Measurements from ENCODE around the gene AXL. TPM values are rescaled to one million over a fixed set of nuclear protein-coding genes. Genes with fewer than 3 reads are reported as not detected.
"Not testable (repeated sequence)": the region's sequence is repeated elsewhere in the genome, so short reads cannot be mapped to it uniquely, and the experiment has no call there.

AXL gene
- total RNA-seq, 1 experiment from 2014 or later: 0.03 TPM

DNA sequence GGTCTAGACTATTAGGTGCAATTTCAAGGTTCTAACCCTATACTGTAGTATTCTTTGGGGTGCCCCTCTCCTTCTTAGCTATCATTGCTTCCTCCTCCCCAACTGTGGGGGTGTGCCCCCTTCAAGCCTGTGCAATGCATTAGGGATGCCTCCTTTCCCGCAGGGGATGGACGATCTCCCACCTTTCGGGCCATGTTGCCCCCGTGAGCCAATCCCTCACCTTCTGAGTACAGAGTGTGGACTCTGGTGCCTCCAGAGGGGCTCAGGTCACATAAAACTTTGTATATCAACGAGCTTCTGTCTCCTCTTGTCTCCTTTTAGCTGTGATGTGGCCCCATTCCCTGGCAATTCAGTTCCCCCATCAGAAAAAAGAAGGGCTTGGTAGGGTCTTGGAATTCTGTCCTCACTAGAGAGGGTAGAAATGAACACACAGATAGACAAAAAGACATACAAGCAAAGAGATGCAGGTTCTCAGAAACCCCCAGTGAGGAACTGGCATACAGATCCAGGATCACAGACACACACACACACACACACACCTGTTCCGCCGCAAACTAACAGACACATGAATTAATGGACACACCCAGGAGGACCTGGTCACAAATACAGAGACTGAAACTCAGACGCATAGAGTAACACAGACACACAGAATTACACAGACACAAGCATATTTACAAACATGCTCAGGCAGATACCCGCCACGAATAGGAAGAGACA is 42.6 kb downstream of the AXL start:
- in situ Hi-C loops (cut with HindIII; ENCODE audit: low pct_unique_long_range_greater_than_20kb, low sequenced_read_pairs): no loop called here
- DNase-seq (ENCODE audit: low read depth, low spot score): no peak

GRCh38 chr19:41263042-41263849 is 44.2 kb downstream of the AXL start:
- peak; percentile 37 for DNase-seq (ENCODE audit: low read depth, low spot score)
- in situ Hi-C loops (cut with HindIII; ENCODE audit: low pct_unique_long_range_greater_than_20kb, low sequenced_read_pairs): no loop called here

DNA sequence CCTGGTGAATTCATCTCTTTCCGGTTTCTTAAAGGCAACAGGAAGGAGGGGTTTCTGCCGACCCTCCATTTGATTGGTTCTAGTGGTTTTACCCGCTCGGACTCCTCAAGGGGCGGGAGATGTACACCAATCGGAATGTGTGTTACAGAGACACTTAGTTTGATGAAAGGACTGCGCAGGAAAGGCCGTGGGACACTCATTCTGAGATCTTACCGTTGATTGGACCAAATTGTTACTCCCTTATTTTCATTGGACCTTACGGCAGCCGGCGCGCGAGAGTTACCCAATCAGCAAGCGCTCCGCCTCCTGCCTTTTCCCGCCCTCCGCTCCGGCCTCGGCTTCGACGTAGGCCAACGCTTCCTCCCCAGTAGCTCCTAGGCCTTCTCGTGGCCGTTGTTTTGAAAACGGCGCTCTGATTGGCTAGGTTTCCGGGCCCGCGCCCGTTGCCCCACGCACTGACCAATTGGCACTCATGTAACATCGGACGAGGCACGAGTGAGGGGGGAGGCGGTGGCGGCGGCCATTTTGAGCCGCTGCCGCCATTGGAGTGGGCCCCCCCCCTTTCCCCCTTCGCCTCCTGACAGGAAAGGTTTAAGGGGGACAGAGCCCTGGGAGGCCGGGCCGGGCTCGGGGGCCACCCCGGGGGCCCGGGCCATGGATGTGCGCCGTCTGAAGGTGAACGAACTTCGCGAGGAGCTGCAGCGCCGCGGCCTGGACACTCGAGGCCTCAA is 45.0 kb downstream of the AXL start, which contains the start of gene HNRNPUL1:
Gene HNRNPUL1, plus strand, starts transcription at position 523 of the 731 bp plus-strand sequence. Its CDS starts 132 bp downstream, at position 655.
- peak; percentile 100 for DNase-seq (ENCODE audit: low read depth, low spot score)
- in situ Hi-C loops (cut with HindIII; ENCODE audit: low pct_unique_long_range_greater_than_20kb, low sequenced_read_pairs): no loop called here

GRCh38 chr19:41264581-41265394 is 45.8 kb downstream of the AXL start:
- in situ Hi-C loops (cut with HindIII; ENCODE audit: low pct_unique_long_range_greater_than_20kb, low sequenced_read_pairs): no loop called here
- peak; percentile 28 for DNase-seq (ENCODE audit: low read depth, low spot score)

DNA sequence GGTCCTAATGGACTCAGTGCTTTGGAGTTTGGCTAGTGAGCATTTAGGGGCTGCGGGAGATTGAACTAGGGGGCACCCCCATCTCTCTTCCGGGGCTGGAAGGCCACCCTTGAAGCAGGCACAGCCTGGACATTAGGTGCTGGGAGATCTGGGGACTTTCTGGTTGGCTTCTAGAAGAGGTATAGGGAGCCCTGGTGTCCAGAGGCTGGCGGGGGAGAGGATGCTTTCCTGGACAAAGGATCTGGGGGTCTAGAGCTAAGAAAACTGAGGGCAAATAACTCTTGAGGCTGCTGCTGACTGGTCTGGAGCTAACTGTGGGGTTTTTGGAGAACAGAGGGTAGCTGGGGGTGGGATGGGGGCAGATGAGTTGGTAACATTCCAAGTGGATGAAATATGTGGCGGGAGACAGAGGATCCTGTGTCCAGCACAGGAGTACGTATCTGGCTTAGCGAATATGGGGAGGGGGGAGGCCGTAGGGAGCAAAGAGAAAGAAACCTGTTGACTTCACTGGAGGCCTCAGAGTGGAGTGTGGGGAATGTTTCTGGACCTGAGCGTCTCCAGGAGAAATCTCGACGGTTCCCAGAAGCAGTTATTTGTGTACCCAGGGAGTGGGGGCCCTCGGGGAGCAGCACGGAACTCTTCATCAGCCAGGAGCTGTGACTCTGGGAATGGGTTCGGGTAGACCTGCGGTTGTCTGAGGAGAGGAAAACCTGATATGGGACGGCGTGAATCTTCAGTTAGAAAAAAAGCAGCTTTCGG is 46.6 kb downstream of the AXL start:
- in situ Hi-C loops (cut with HindIII; ENCODE audit: low pct_unique_long_range_greater_than_20kb, low sequenced_read_pairs): no loop called here

DNA sequence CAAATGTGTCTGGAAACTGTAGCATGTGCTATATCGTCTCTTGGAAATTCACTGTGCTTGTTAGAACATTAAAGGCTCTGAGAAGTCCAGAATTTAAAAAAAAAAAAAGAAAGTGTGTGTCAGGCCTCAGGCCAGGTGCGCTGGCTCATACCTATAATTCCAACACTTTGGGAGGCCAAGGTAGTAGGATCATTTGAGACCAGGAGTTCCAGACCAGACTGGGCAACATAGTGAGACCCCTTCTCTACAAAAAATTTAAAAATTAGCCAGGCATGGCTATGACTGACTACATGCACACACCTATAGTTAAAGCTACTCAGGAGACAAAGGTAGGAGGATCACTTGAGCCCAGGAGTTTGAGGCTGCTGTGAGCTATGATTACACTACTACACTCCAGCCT is 50.0 kb downstream of the AXL start:
- no peak for DNase-seq (ENCODE audit: low read depth, low spot score)
- in situ Hi-C loops (cut with HindIII; ENCODE audit: low pct_unique_long_range_greater_than_20kb, low sequenced_read_pairs): no loop called here

More for the DNA sequence above, 46.6 kb downstream of the AXL start:
- DNase-seq (ENCODE audit: low read depth, low spot score): peak; percentile 29

DNA sequence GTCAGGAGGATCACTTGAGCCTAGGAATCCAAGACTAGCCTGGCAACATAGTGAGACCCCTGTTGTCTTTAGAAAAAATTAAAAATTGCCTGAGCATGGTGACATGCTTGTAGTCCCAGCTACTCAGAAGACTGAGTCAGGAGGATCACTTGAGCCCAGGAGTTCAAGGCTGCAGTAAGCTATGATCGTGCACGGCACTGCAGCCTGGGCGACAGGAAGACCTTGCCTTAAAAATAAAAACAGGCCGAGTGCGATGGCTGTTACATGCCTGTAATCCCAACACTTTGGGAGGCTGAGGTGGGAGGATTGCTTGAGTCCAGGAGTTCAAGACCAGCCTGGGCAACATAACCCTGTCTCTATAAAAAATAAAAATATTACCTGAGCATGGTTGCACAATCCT is 50.5 kb downstream of the AXL start:
- in situ Hi-C loops (cut with HindIII; ENCODE audit: low pct_unique_long_range_greater_than_20kb, low sequenced_read_pairs): no loop called here
- no peak for DNase-seq (ENCODE audit: low read depth, low spot score)

DNA sequence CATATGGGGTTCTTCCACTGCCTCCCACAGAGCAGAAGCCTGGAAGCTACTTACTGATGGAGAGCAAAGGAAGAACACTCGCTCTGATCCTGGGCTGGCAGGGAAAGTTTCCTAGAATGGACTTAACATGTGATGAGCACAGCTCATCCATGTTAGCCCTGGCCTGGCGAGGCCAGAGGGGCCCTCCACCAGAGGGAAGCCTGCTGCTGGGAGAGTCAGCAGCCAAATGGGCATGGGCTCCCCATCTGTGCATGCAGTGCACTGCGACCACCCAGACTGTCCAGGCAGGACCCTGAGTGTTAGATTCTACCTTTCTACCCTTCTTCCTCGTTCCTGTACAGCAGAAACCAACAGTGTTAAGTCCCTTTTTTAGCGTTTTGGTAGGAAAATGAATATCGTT is 54.1 kb downstream of the AXL start:
- DNase-seq (ENCODE audit: low read depth, low spot score): no peak
- in situ Hi-C loops (cut with HindIII; ENCODE audit: low pct_unique_long_range_greater_than_20kb, low sequenced_read_pairs): no loop called here

DNA sequence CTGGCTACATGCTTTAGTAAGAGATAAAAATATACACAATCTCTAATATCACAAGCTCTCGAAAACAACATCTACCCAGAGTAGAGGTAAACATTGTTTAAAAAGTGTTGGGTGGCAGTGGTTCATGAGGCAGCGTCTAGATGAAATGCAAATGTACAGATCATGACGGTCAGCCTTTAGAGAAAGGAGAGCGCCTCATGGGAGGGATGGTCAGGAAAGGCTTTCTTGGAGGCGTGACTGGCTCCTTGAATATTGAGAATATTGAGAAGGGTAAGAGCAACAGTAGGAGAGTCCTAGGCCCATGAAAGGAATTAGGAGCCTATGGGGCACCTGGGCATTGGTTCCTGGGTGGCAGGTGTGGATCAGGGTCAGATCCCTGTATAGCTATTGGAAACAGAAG is 55.8 kb downstream of the AXL start:
- in situ Hi-C loops (cut with HindIII; ENCODE audit: low pct_unique_long_range_greater_than_20kb, low sequenced_read_pairs): no loop called here

DNA sequence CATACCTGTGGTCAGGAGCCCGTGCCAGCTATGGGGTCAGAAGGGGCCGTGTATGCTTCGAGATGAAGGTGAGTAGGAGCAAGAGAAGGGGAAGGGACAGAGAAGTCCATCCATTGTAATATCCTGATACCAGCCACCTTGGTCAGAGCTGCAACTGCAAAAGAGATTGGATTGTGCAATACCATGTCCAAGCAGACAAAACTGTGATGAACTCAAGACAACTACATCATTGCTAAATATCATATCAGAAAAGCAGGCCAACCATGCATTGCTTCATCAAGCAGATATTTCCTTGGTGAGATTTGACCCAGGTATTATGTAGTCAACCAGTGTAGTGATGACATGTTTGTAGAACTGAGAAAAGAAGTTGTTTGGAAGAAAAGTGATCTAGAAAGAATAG is 57.2 kb downstream of the AXL start:
- in situ Hi-C loops (cut with HindIII; ENCODE audit: low pct_unique_long_range_greater_than_20kb, low sequenced_read_pairs): no loop called here
- no peak for DNase-seq (ENCODE audit: low read depth, low spot score)

More for the DNA sequence above, 55.8 kb downstream of the AXL start:
- no peak for DNase-seq (ENCODE audit: low read depth, low spot score)

DNA sequence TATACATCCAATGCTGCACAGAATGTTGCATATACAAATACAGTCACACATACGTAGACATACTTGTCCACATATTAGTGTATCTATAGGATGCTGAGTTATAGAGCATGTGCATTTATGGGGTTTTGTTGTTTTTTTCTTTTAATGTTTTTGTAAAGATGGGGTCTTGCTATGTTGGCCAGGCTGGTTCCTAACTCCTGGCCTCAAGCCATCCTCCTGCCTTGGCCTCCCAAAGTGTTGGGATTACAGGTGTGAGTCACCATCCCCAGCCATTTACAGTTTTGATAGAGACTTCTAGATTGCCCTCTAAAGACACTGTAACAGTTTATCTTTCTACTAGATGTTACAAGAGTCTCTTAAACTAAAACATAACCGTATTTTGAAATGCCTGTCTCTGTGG is 59.5 kb downstream of the AXL start:
- in situ Hi-C loops (cut with HindIII; ENCODE audit: low pct_unique_long_range_greater_than_20kb, low sequenced_read_pairs): no loop called here

GRCh38 chr19:41288673-41289530 is 69.9 kb downstream of the AXL start:
- in situ Hi-C loops (cut with HindIII; ENCODE audit: low pct_unique_long_range_greater_than_20kb, low sequenced_read_pairs): no loop called here

More for the DNA sequence above, 59.5 kb downstream of the AXL start:
- DNase-seq (ENCODE audit: low read depth, low spot score): no peak

DNA sequence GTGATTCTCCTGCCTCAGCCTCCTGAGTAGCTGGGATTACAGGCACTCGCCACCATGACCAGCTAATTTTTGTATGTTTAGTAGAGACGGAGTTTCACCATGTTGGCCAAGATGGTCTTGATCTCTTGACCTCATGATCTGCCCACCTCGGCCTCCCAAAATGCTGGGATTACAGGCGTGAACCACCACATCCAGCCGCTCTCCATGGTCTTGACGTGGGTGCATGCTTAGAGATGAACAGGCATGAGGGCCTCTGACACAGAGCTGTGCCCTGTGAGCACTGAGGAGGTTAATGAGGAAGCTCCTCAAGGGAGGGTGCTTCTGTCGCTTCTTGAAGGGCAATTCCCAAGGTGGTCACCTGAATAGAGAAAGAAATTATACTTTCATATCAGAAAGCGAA is 70.8 kb downstream of the AXL start:
- in situ Hi-C loops (cut with HindIII; ENCODE audit: low pct_unique_long_range_greater_than_20kb, low sequenced_read_pairs); DNase-seq (ENCODE audit: low read depth, low spot score): not testable (repeated sequence)

More at GRCh38 chr19:41288673-41289530, 69.9 kb downstream of the AXL start:
- DNase-seq (ENCODE audit: low read depth, low spot score): no peak

- DNase-seq (ENCODE audit: low read depth, low spot score): no peak
- in situ Hi-C loops (cut with HindIII; ENCODE audit: low pct_unique_long_range_greater_than_20kb, low sequenced_read_pairs): no loop called here
Observed at GRCh38 chr19:41294393-41294792, 75.4 kb downstream of the AXL start.

- no peak for DNase-seq (ENCODE audit: low read depth, low spot score)
- in situ Hi-C loops (cut with HindIII; ENCODE audit: low pct_unique_long_range_greater_than_20kb, low sequenced_read_pairs): no loop called here
Observed at GRCh38 chr19:41295499-41295898, 76.5 kb downstream of the AXL start.

DNA sequence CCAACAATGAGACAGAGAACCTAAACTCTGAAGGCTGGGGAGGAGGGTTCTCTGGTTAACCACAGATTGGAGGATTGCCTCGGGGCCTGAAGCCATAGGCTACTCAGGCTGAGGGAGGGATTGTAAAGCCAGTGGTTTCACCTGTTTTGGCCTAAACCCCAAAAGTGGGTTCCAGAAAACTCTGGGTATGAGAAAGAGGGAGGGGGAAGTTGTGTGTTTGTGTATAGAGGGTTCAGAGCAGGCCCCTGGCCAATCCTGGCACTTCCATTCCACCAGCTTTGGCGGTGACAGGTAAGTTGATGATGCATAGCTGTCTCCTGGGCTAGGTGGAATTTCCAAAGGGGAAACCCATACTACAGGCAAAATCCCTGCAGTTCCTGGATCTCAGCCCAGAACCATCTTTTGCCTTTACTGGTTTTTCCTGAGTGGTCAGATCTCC is 77.4 kb downstream of the AXL start:
- in situ Hi-C loops (cut with HindIII; ENCODE audit: low pct_unique_long_range_greater_than_20kb, low sequenced_read_pairs): no loop called here

More for the DNA sequence above, 77.4 kb downstream of the AXL start:
- DNase-seq (ENCODE audit: low read depth, low spot score): no peak
